Heart left ventricle (tissue), 16 donors: ENCODE measurements around the gene LRP1B. TPM values are rescaled to one million over a fixed set of nuclear protein-coding genes. Genes with fewer than 3 reads are reported as not detected.

Experiments used
- ATAC-seq, 4 donors: fragments of 200-7000 bp; cut with Tn5 transposase; one replicate each; pipeline ENCODE4 v1.9.1; 2020 to 2022; ENCODE audit warnings: moderate library complexity in 4 of 4, mild to moderate bottlenecking in 3 of 4, moderate number of reproducible peaks in 1 of 4
- DNase-seq, 5 donors: peaks; one replicate each; pipeline ENCODE4 v3.0.0-alpha.2; 2020
- H3K27ac ChIP-seq, 12 donors: fragments of 200-600 bp; sonication (generic) in 4 of 12; one replicate each; pipeline versions ENCODE4 v1.5.0 to v1.8.0; 2016 to 2022; ENCODE audit warnings: mild to moderate bottlenecking in 2 of 12
- H3K27me3 ChIP-seq, 9 donors: fragments of 200-600 bp; sonication (generic) in 2 of 9; one replicate each; pipeline versions ENCODE4 v1.5.1 to v1.8.0; 2016 to 2022; ENCODE audit warnings: mild to moderate bottlenecking in 3 of 9
- H3K36me3 ChIP-seq, 9 donors: fragments of 200-600 bp; sonication (generic) in 2 of 9; one replicate each; pipeline versions ENCODE4 v1.5.0 to v1.8.0; 2018 to 2022; ENCODE audit warnings: mild to moderate bottlenecking in 2 of 9
- H3K4me1 ChIP-seq, 12 donors: fragments of 200-600 bp; sonication (generic) in 4 of 12; one replicate each; pipeline versions ENCODE4 v1.5.0 to v1.8.0; 2016 to 2022; ENCODE audit warnings: mild to moderate bottlenecking in 3 of 12
- H3K4me3 ChIP-seq, 12 donors: fragments of 200-600 bp; sonication (generic) in 4 of 12; one replicate each; pipeline versions ENCODE4 v1.5.0 to v1.8.0; 2017 to 2022; ENCODE audit warnings: mild to moderate bottlenecking in 9 of 12, moderate library complexity in 4 of 12
- H3K9me3 ChIP-seq, 12 donors: fragments of 200-600 bp; sonication (generic) in 4 of 12; one replicate each; pipeline versions ENCODE4 v1.5.0 to v1.8.0; 2016 to 2022; ENCODE audit warnings: mild to moderate bottlenecking in 1 of 12
- POLR2A ChIP-seq, 2 donors: fragments of 450-650 bp; IDR thresholded peaks; one replicate each; pipeline ENCODE4 v1.6.1; 2017; ENCODE audit warnings: antibody characterized with exemption in 2 of 2, mild to moderate bottlenecking in 2 of 2, moderate library complexity in 2 of 2
- WGBS, 4 donors: extraction: QIAGEN DNeasy Blood & Tissue Kit in 2 of 4; methylation state at CpG; one replicate each; pipeline versions ENCODE4 v1.1.5 to v1.1.7; 2013 to 2018; 5-methylcytosine and 5-hydroxymethylcytosine counted together
- intact Hi-C, 10 donors: fragments of 100-400 bp; cut with DNase I; formaldehyde crosslinking; loops; one replicate each; pipeline versions ENCODE4 v1.11.1 to v1.14.2; 2022
- polyA plus RNA-seq, 2 donors: library from polyadenylated mRNA; stranded (reverse); fragments of 200-250 nt; gene quantifications; one replicate each; pipeline ENCODE4 v1.2.3, GENCODE V29; 2013
- total RNA-seq, 9 donors: library from RNA; depleted of rRNA in 2 of 9; stranded (reverse); fragments of >200 nt in 2 of 9; fragmentation: NEBNext Ultra II Directional in 3 of 9; extraction: Animal tissue kit (Norgen Biotek cat#: 25700) in 3 of 9; gene quantifications; one replicate each; pipeline versions ENCODE4 v1.1.0 to v1.2.4, GENCODE V29; 2016 to 2023
- TF ChIP-seq, protein P1 (sequence below), 12 donors: fragments of 200-600 bp; sonication (generic) in 4 of 12; IDR thresholded peaks; one replicate each; pipeline versions ENCODE4 v1.5.0 to v1.8.0; 2018 to 2022; ENCODE audit warnings: antibody characterized with exemption in 12 of 12, mild to moderate bottlenecking in 5 of 12
- donor health status: ischemic (EF 13 %, LVEDD 7.1; RV severe dilation, severe dysfunction).
- donor health status: healthy with polysubstance abuse.
- donor health status: DM: no; HTN: yes; CAD: no.
- donor health status: DM: no; HTN: no; CAD: no.
- donor health status: ischemic (EF 25% LVEDD 6.9; RV normal size, moderate dysfunction).
- donor health status: ischemic (EF 25% LVEDD 5.7; RV mildly dilated, moderate dysfunction).
- donor health status: healthy.
- donor health status: DM: yes; HTN: yes; CAD: no.
- donor health status: ischemic (EF 35%, LVEDD 5.7; RV mildly dilated, moderate dysfunction).
- donor health status: nonischemic (EF 11% LVEDD 7.7; RV severe dilation, severe dysfunction).
- donor health status: DM: yes; HTN: yes; CAD: no.
- donor health status: PGD.
- donor health status: ischemic (EF 29% LVEDD 5.4; RV normal size, mild dysfunction).
- donor health status: nonischemic (EF 23%, LVEDD 6.1; RV moderate dilation, normal function).

Gene LRP1B
- total and polyA plus RNA-seq, 11 donors = 0.01 to 0.19 (median 0.11) TPM; not detected in 2

- intact Hi-C loops = no loop called here
- Histone ChIP-seq H3K4me1 (no peaks in the 10 kb centered on the region), H3K36me3 (no peaks in the 10 kb centered on the region), H3K4me3 (no peak overlapping the region), H3K9me3 (no peaks in the 10 kb centered on the region), H3K27me3 (no peaks in the 10 kb centered on the region), H3K27ac (no peak overlapping the region)
- no peak for ATAC-seq
- TF ChIP-seq, protein P1, sequence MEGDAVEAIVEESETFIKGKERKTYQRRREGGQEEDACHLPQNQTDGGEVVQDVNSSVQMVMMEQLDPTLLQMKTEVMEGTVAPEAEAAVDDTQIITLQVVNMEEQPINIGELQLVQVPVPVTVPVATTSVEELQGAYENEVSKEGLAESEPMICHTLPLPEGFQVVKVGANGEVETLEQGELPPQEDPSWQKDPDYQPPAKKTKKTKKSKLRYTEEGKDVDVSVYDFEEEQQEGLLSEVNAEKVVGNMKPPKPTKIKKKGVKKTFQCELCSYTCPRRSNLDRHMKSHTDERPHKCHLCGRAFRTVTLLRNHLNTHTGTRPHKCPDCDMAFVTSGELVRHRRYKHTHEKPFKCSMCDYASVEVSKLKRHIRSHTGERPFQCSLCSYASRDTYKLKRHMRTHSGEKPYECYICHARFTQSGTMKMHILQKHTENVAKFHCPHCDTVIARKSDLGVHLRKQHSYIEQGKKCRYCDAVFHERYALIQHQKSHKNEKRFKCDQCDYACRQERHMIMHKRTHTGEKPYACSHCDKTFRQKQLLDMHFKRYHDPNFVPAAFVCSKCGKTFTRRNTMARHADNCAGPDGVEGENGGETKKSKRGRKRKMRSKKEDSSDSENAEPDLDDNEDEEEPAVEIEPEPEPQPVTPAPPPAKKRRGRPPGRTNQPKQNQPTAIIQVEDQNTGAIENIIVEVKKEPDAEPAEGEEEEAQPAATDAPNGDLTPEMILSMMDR (IDR thresholded peaks at IDR 0.05) = no peak
- TF ChIP-seq POLR2A (IDR thresholded peaks at IDR 0.05) = no peak
- no peak for DNase-seq
- 92 to 93% (median 92%) methylated on average over 1 of the region's 1 CpG for WGBS, 4 donors
Observed at GRCh38 chr2:142029974-142030373, 100.8 kb downstream of the LRP1B start.

DNA sequence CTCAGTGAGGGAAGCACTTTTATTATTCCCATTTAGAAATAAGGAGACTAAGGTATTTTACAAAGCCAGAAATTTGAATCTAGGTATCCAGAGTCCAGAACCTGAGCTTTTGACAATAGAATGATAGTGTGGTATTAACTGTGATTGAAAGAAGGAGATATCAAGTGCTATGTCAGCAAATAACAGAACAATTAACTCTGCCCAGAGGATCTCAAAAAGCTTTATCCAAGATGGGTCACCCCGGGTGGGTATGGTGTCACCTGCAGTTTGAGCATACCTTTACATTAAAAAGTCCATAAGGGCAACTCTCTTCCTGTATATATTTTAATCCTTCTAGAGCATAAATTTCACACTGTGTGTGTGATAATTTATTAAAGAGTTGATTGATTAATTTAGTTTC is 105.4 kb downstream of the LRP1B start:
- intact Hi-C loops = no loop called here
- 67 to 90% (median 80%) methylated on average over 1 of the region's 1 CpG for WGBS, 4 donors
- no peak for ATAC-seq
- H3K36me3 ChIP-seq = no peaks in the 10 kb centered on the region
- H3K27ac ChIP-seq = no peak overlapping the region
- no peak for DNase-seq
- no peak overlapping the region for H3K4me3 ChIP-seq
- H3K4me1 ChIP-seq = no peaks in the 10 kb centered on the region
- TF ChIP-seq, protein P1 (IDR thresholded peaks at IDR 0.05) = no peak
- TF ChIP-seq POLR2A (IDR thresholded peaks at IDR 0.05) = no peak
- H3K27me3 ChIP-seq = no peaks in the 10 kb centered on the region
- H3K9me3 ChIP-seq = no peaks in the 10 kb centered on the region

DNA sequence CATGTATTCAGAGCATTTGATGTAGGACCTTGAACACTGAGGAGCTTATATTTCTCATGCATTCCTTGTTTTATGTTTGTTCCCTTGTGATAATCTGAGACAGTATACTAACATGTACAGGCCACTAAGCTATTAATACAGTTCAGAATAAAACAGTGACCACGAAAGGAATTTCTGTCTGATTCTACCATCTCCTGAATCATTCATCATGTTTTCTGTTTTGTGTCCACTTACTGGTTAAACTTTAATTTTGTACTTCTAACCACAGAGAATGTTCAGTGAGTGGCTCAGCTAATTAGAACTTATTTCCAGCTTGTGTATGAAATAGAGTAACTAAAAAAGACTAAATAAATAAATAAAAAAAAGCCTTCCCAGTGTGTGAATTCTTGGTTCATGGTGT is 110.4 kb downstream of the LRP1B start:
- no peaks in the 10 kb centered on the region for H3K36me3 ChIP-seq
- no peaks in the 10 kb centered on the region for H3K4me1 ChIP-seq
- no peaks in the 10 kb centered on the region for H3K9me3 ChIP-seq
- WGBS, 4 donors = 49 to 76% (median 68%) methylated on average over 1 of the region's 1 CpG
- H3K27me3 ChIP-seq = no peaks in the 10 kb centered on the region
- H3K4me3 ChIP-seq = no peak overlapping the region
- ATAC-seq = no peak
- TF ChIP-seq, protein P1 (IDR thresholded peaks at IDR 0.05) = no peak
- TF ChIP-seq POLR2A (IDR thresholded peaks at IDR 0.05) = no peak
- intact Hi-C loops = no loop called here
- no peak for DNase-seq
- H3K27ac ChIP-seq = no peak overlapping the region

DNA sequence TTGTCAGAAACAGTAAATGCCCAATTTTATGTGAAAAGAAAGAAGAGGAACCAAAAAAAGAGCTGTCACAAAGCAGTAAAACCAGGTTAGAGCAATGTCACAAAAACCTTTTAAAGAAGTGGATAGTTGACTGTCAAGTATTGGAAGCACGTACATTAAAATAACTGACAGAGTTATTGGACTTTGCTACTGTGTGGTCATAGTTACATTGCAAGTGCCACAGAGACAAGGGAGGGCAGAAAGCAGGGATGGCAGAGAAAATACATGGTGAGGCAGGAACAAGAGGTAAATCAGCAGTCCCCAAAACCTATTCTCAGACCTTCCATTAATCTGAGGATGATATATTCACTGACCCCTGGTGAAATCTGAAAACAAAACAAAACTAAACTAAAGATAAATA is 116.3 kb downstream of the LRP1B start:
- intact Hi-C loops = no loop called here

More for the DNA sequence above, 116.3 kb downstream of the LRP1B start:
- H3K4me3 ChIP-seq = no peak overlapping the region
- 84 to 93% (median 90%) methylated on average over 1 of the region's 1 CpG for WGBS, 4 donors
- no peaks in the 10 kb centered on the region for H3K9me3 ChIP-seq
- DNase-seq (no peak), ATAC-seq (no peak)
- no peak for TF ChIP-seq POLR2A (IDR thresholded peaks at IDR 0.05)
- TF ChIP-seq, protein P1 (IDR thresholded peaks at IDR 0.05) = no peak
- H3K36me3 ChIP-seq = no peaks in the 10 kb centered on the region
- no peaks in the 10 kb centered on the region for H3K4me1 ChIP-seq
- no peaks in the 10 kb centered on the region for H3K27me3 ChIP-seq
- no peak overlapping the region for H3K27ac ChIP-seq
